ENCODE data around the gene GPHA2. TPM values are rescaled to one million over a fixed set of nuclear protein-coding genes. Genes with fewer than 3 reads are reported as not detected.

GPHA2 gene
- total and polyA plus RNA-seq, 10 of the 15 experiments (the other 5 are each of a cell fraction or from before 2014, with no cell fraction given): not detected

DNA sequence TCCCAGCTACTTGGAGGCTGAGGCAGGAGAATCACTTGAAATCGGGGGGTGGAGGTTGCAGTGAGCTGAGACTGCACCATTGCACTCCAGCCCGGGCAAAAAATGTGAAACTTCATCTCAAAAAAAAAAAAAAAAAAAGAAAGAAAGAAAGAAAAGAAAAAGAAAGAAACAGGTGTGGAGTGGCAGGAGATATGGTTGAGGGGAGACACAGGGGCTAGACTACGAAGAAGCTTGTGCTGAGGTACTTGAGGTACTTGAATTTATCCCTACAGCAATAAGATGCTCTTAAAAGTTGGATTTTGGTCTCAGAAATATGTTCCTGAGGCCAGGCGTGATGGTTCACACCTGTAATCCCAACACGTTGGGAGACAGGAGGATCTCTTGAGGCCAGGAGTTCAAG lies 38.4 kb upstream of the GPHA2 start:
- no peak for TF ChIP-seq CREB1 (IDR thresholded peaks at IDR 0.05; ENCODE audit: low read depth)
- TF ChIP-seq, protein P1, sequence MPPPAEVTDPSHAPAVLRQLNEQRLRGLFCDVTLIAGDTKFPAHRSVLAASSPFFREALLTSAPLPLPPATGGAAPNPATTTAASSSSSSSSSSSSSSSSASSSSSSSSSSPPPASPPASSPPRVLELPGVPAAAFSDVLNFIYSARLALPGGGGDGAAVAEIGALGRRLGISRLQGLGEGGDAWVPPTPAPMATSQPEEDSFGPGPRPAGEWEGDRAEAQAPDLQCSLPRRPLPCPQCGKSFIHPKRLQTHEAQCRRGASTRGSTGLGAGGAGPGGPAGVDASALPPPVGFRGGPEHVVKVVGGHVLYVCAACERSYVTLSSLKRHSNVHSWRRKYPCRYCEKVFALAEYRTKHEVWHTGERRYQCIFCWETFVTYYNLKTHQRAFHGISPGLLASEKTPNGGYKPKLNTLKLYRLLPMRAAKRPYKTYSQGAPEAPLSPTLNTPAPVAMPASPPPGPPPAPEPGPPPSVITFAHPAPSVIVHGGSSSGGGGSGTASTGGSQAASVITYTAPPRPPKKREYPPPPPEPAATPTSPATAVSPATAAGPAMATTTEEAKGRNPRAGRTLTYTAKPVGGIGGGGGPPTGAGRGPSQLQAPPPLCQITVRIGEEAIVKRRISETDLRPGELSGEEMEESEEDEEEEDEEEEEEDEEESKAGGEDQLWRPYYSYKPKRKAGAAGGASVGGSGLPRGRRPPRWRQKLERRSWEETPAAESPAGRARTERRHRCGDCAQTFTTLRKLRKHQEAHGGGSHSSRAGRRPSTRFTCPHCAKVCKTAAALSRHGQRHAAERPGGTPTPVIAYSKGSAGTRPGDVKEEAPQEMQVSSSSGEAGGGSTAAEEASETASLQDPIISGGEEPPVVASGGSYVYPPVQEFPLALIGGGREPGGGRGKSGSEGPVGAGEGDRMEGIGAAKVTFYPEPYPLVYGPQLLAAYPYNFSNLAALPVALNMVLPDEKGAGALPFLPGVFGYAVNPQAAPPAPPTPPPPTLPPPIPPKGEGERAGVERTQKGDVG (CRISPR knock-in tag; IDR thresholded peaks at IDR 0.05): no peak
- TF ChIP-seq ATF7 (IDR thresholded peaks at IDR 0.05; ENCODE audit: low read depth): no peak
- TF ChIP-seq MXI1 (IDR thresholded peaks at IDR 0.05; ENCODE audit: low read depth, low read length): no peak
- TF ChIP-seq, protein P2, sequence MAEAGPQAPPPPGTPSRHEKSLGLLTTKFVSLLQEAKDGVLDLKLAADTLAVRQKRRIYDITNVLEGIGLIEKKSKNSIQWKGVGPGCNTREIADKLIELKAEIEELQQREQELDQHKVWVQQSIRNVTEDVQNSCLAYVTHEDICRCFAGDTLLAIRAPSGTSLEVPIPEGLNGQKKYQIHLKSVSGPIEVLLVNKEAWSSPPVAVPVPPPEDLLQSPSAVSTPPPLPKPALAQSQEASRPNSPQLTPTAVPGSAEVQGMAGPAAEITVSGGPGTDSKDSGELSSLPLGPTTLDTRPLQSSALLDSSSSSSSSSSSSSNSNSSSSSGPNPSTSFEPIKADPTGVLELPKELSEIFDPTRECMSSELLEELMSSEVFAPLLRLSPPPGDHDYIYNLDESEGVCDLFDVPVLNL (IDR thresholded peaks at IDR 0.05; ENCODE audit: low read depth, low read length): no peak
- no peak for TF ChIP-seq RFX5 (IDR thresholded peaks at IDR 0.05; ENCODE audit: low read depth, low read length)
- no peak for TF ChIP-seq SREBF2 (IDR thresholded peaks at IDR 0.05; ENCODE audit: low read length)
- no peak for TF ChIP-seq EZH2 (IDR thresholded peaks at IDR 0.05; ENCODE audit: borderline replicate concordance, control insufficient read depth, low read depth, low read length)
- TF ChIP-seq, protein P3, sequence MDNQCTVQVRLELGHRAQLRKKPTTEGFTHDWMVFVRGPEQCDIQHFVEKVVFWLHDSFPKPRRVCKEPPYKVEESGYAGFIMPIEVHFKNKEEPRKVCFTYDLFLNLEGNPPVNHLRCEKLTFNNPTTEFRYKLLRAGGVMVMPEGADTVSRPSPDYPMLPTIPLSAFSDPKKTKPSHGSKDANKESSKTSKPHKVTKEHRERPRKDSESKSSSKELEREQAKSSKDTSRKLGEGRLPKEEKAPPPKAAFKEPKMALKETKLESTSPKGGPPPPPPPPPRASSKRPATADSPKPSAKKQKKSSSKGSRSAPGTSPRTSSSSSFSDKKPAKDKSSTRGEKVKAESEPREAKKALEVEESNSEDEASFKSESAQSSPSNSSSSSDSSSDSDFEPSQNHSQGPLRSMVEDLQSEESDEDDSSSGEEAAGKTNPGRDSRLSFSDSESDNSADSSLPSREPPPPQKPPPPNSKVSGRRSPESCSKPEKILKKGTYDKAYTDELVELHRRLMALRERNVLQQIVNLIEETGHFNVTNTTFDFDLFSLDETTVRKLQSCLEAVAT (IDR thresholded peaks at IDR 0.05): no peak
- TF ChIP-seq POLR2AphosphoS2 (IDR thresholded peaks at IDR 0.05; ENCODE audit: low read depth, low read length): no peak
- no peak for TF ChIP-seq CEBPB (IDR thresholded peaks at IDR 0.05; ENCODE audit: borderline replicate concordance in 1 of 2, low read depth in 2 of 2, low read length in 2 of 2)
- TF ChIP-seq, protein P4, sequence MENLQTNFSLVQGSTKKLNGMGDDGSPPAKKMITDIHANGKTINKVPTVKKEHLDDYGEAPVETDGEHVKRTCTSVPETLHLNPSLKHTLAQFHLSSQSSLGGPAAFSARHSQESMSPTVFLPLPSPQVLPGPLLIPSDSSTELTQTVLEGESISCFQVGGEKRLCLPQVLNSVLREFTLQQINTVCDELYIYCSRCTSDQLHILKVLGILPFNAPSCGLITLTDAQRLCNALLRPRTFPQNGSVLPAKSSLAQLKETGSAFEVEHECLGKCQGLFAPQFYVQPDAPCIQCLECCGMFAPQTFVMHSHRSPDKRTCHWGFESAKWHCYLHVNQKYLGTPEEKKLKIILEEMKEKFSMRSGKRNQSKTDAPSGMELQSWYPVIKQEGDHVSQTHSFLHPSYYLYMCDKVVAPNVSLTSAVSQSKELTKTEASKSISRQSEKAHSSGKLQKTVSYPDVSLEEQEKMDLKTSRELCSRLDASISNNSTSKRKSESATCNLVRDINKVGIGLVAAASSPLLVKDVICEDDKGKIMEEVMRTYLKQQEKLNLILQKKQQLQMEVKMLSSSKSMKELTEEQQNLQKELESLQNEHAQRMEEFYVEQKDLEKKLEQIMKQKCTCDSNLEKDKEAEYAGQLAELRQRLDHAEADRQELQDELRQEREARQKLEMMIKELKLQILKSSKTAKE (IDR thresholded peaks at IDR 0.05; ENCODE audit: low read depth, poor library complexity, severe bottlenecking): no peak
- TF ChIP-seq IKZF1 (conservative IDR thresholded peaks at IDR 0.05): no peak
- no peak for TF ChIP-seq ZNF24 (IDR thresholded peaks at IDR 0.05)
- no peak for TF ChIP-seq MTA3 (IDR thresholded peaks at IDR 0.05; ENCODE audit: borderline replicate concordance, low read length)
- no peak for TF ChIP-seq STAT1 (conservative IDR thresholded peaks at IDR 0.05)
- POLR2A ChIA-PET: no interaction called here

More for the DNA sequence above, 38.4 kb upstream of the GPHA2 start:
- Histone ChIP-seq H3K4me3 (no peak overlapping the region), H3K36me3 (ENCODE audit: control insufficient read depth in 2 of 2, insufficient read depth in 2 of 2, low read length in 1 of 2) (no peaks in the 10 kb centered on the region), H4K20me1 (ENCODE audit: control insufficient read depth, insufficient read depth) (no peaks in the 10 kb centered on the region), H3K9me3 (replicated peaks; ENCODE audit: control insufficient read depth, insufficient read depth, low read length) (no peaks in the 10 kb centered on the region; the same call in 2 of the 3 replicates), H2AFZ (ENCODE audit: control insufficient read depth, low read depth, low read length) (peak overlapping the region; percentile 39; the same call in 1 of the 2 replicates), H3K27ac (ENCODE audit: control insufficient read depth, insufficient read depth) (no peak overlapping the region; the same call in 1 of the 2 replicates), H3K27me3 (replicated peaks in 1 of 2; ENCODE audit: control insufficient read depth in 2 of 2, insufficient read depth in 2 of 2, low read length in 1 of 2) (no peaks in the 10 kb centered on the region), H3K4me1 (ENCODE audit: control insufficient read depth, insufficient read depth, low read length) (peaks cover 17% of the 10 kb centered on the region), H3K79me2 (ENCODE audit: control insufficient read depth, insufficient read depth, low read length) (no peaks in the 10 kb centered on the region), H3K4me2 (ENCODE audit: control insufficient read depth, insufficient read depth) (peak overlapping the region; percentile 54), H3K9ac (ENCODE audit: control insufficient read depth, insufficient read depth, low read length) (no peak overlapping the region)
- ATAC-seq (no peak), FAIRE-seq (peak; percentile 31), DNase-seq (ENCODE audit: low read depth, low spot score) (no peak)
- CTCF ChIA-PET: interaction anchor here (0.6 kb wide), 1 partner anchor 322 kb away, joined by 3 read pairs; no protein-coding TSS in a partner anchor
- in situ Hi-C loops (cut with MboI) (no loop called here), intact Hi-C loops (cut with micrococcal nuclease; ENCODE audit: unreplicated experiment) (no loop called here)
- RAD21 ChIA-PET (ENCODE audit: unreplicated experiment): no interaction called here
- WGBS (ENCODE audit: insufficient coverage, insufficient replicate concordance, low lambda C conversion rate, missing lambda C conversion rate): 5% methylated on average over 5 of the region's 5 CpGs
- SMC1A ChIA-PET (ENCODE audit: uncharacterized antibody, unreplicated experiment): interaction anchor here (0.6 kb wide), 1 partner anchor 1777 kb away, joined by 3 read pairs; no protein-coding TSS in a partner anchor
- no TSS peak for BruUV-seq (replicated peaks)

All from GM12878 (cell line).